Karpas-422 (cell line): ENCODE data around the gene USP5. TPM values are rescaled to one million over a fixed set of nuclear protein-coding genes. Genes with fewer than 3 reads are reported as not detected.

Source experiments
- DNase-seq: peaks from one replicate; pipeline ENCODE4 v3.0.0-alpha.2; 2015
- H2AFZ ChIP-seq: fragments of 200-600 bp; sonication (generic); 2 replicates; pipeline ENCODE4 v1.6.1; 2014; ENCODE audit warnings: antibody characterized with exemption, low read length, mixed read lengths
- H3K27ac ChIP-seq: fragments of 200-600 bp; sonication (generic); 2 replicates; pipeline ENCODE4 v1.5.1; 2014; ENCODE audit warnings: mild to moderate bottlenecking, low read length, moderate library complexity
- H3K27me3 ChIP-seq: fragments of 200-600 bp; sonication (generic); 2 replicates; pipeline ENCODE4 v1.6.1; 2014; ENCODE audit warnings: low read length, mixed read lengths
- H3K36me3 ChIP-seq: fragments of 200-600 bp; sonication (generic); 2 replicates; pipeline ENCODE4 v1.6.1; 2014; ENCODE audit warnings: low read length, mixed read lengths; ENCODE audit not compliant: insufficient read depth
- H3K4me1 ChIP-seq: fragments of 200-600 bp; sonication (generic); 2 replicates; pipeline ENCODE4 v1.6.1; 2014; ENCODE audit warnings: mild to moderate bottlenecking, low read length, mixed read lengths
- H3K4me2 ChIP-seq: fragments of 200-600 bp; sonication (generic); 2 replicates; pipeline ENCODE4 v1.6.1; 2014; ENCODE audit warnings: low read length, low read depth, mild to moderate bottlenecking; ENCODE audit not compliant: poor library complexity, severe bottlenecking
- H3K4me3 ChIP-seq: fragments of 200-600 bp; sonication (generic); 2 replicates; pipeline ENCODE4 v1.5.1; 2014; ENCODE audit warnings: mild to moderate bottlenecking, antibody characterized with exemption, low read length, mixed read lengths
- H3K79me2 ChIP-seq: fragments of 200-600 bp; sonication (generic); 2 replicates; pipeline ENCODE4 v1.6.1; 2014; ENCODE audit warnings: mild to moderate bottlenecking, low read length, mixed read lengths
- H3K9ac ChIP-seq: fragments of 200-600 bp; sonication (generic); 2 replicates; pipeline ENCODE4 v1.6.0; 2014; ENCODE audit warnings: low read length
- H3K9me2 ChIP-seq: fragments of 200-600 bp; sonication (generic), shearing (Covaris generic); replicated peaks from 2 replicates; pipeline ENCODE4 v1.6.0; 2014; ENCODE audit warnings: mild to moderate bottlenecking, low read length, moderate library complexity; ENCODE audit not compliant: insufficient read depth
- H3K9me3 ChIP-seq: fragments of 300-700, 200-600 bp; sonication (generic); 2 replicates; pipeline ENCODE4 v1.6.1; 2014; ENCODE audit warnings: low read length, mixed read lengths
- H4K20me1 ChIP-seq: fragments of 200-600 bp; sonication (generic); 2 replicates; pipeline ENCODE4 v1.6.1; 2014; ENCODE audit warnings: mild to moderate bottlenecking, antibody characterized with exemption, low read length, low read depth; ENCODE audit not compliant: insufficient read depth
- total RNA-seq: library from RNA; depleted of rRNA; stranded (reverse); fragments of >200 nt; shearing (Covaris generic); gene quantifications from 2 replicates; pipeline ENCODE4 v1.2.3, GENCODE V29; 2014; ENCODE audit warnings: low replicate concordance; rRNA removed

The USP5 gene, protein sequence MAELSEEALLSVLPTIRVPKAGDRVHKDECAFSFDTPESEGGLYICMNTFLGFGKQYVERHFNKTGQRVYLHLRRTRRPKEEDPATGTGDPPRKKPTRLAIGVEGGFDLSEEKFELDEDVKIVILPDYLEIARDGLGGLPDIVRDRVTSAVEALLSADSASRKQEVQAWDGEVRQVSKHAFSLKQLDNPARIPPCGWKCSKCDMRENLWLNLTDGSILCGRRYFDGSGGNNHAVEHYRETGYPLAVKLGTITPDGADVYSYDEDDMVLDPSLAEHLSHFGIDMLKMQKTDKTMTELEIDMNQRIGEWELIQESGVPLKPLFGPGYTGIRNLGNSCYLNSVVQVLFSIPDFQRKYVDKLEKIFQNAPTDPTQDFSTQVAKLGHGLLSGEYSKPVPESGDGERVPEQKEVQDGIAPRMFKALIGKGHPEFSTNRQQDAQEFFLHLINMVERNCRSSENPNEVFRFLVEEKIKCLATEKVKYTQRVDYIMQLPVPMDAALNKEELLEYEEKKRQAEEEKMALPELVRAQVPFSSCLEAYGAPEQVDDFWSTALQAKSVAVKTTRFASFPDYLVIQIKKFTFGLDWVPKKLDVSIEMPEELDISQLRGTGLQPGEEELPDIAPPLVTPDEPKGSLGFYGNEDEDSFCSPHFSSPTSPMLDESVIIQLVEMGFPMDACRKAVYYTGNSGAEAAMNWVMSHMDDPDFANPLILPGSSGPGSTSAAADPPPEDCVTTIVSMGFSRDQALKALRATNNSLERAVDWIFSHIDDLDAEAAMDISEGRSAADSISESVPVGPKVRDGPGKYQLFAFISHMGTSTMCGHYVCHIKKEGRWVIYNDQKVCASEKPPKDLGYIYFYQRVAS
- 36.9 and 66.6 TPM in 2 replicates for total RNA-seq

DNA sequence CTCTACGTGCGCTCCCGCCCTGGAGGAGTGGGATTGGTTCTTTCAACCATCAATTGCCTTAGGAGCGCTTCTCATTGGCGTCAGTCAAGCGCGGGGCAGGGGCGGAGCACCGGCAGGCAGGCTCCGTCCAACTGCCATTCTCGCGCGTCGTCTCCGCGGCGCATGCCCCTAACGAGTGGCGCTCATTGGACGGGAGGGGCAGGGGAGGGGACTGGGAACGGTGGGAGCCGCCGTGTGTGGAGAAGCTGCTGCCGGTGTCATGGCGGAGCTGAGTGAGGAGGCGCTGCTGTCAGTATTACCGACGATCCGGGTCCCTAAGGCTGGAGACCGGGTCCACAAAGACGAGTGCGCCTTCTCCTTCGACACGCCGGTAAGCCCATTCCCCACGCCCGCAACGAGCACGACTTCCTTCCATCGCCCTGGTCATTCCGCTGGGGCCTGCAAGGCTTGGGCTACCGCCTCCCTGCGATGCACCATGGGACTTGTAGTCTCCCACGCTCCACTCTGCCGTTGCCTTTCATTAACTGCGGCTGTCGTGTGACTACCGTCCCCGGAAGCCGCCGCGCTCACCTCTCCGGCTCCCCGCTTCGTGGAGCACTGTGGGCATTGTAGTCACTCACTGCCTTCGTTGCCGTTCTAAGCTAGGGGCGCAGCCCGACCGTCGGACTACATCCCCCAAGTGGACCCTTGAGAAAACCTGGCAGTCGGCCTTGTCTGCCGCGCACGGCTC lies at the start of gene USP5:
USP5 (plus strand) TSS at position 230 of the 730 bp plus-strand sequence; CDS start at position 260, 30 bp downstream.
- H3K27ac ChIP-seq, result peak within 1 kb of the TSS; percentile 86
- peak; percentile 99 for DNase-seq
- peaks cover 46% of the 10 kb centered on the region for H3K4me1 ChIP-seq
- H3K79me2 ChIP-seq, result peaks cover 52% of the 10 kb centered on the region
- H3K9me2 ChIP-seq, result no peaks in the 10 kb centered on the region
- peaks cover 15% of the 10 kb centered on the region for H3K36me3 ChIP-seq
- no peaks in the 10 kb centered on the region for H3K9me3 ChIP-seq
- peak within 1 kb of the TSS; percentile 6; the same call in 1 of the 2 replicates for H2AFZ ChIP-seq
- H3K9ac ChIP-seq, result peak within 1 kb of the TSS; percentile 88
- H3K4me3 ChIP-seq, result peak within 1 kb of the TSS; percentile 90
- peaks cover 6% of the 10 kb centered on the region; the same call in 1 of the 2 replicates for H4K20me1 ChIP-seq
- H3K4me2 ChIP-seq, result peak within 1 kb of the TSS; percentile 89
- H3K27me3 ChIP-seq, result no peaks in the 10 kb centered on the region

DNA sequence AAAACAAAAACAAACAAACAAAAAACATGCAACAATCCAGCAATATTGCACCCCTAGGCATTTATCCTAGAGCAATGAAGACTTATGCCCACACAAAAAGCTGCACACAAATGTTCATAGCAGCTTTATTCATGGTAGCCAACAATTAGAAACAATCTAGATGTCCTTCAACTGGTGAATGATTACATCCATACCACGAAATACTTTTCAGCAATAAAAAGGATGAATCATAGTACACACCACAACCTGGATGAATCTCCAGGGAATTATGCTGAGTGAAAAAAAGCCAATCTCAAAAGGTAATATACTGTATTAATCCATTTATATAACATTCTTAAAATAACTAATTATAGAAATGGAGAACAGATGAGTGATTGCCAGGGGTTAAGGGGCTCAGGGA lies 44.8 kb upstream of the USP5 start:
- no peak overlapping the region for H3K4me3 ChIP-seq
- H3K9me2 ChIP-seq, result no peaks in the 10 kb centered on the region
- H3K4me1 ChIP-seq, result no peaks in the 10 kb centered on the region
- no peaks in the 10 kb centered on the region for H3K79me2 ChIP-seq
- H3K4me2 ChIP-seq, result no peak overlapping the region
- H2AFZ ChIP-seq, result no peak overlapping the region
- no peak overlapping the region for H3K9ac ChIP-seq
- no peak for DNase-seq
- H3K36me3 ChIP-seq, result no peaks in the 10 kb centered on the region
- no peaks in the 10 kb centered on the region for H4K20me1 ChIP-seq
- no peaks in the 10 kb centered on the region for H3K27me3 ChIP-seq
- no peak overlapping the region for H3K27ac ChIP-seq
- no peaks in the 10 kb centered on the region for H3K9me3 ChIP-seq

DNA sequence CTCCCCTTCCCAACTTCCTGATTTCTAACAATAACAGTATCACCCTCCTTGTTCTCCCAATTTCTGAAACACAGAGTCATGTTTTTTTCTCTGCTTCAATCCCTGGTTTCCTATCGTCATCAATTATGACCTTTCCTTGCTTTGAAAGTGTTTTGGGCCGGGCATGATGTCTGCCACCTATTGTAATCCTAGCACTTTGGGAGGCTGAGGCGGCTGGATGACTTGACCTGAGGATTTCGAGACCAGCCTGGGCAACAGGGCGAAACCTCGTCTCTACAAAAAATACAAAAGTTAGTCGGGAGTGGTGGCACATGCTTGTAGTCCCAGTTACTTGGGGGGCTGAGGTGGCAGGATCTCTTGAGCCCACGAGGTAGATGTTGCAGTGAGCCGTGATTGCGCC lies 42.9 kb upstream of the USP5 start:
- Histone ChIP-seq H2AFZ (no peak overlapping the region), H3K36me3 (no peaks in the 10 kb centered on the region), H3K27me3 (no peaks in the 10 kb centered on the region), H4K20me1 (no peaks in the 10 kb centered on the region), H3K79me2 (no peaks in the 10 kb centered on the region), H3K4me3 (no peak overlapping the region), H3K9me2 (no peaks in the 10 kb centered on the region), H3K27ac (no peak overlapping the region), H3K4me1 (peaks cover 3% of the 10 kb centered on the region; the same call in 1 of the 2 replicates), H3K9ac (no peak overlapping the region), H3K9me3 (no peaks in the 10 kb centered on the region), H3K4me2 (no peak overlapping the region)
- DNase-seq, result no peak

DNA sequence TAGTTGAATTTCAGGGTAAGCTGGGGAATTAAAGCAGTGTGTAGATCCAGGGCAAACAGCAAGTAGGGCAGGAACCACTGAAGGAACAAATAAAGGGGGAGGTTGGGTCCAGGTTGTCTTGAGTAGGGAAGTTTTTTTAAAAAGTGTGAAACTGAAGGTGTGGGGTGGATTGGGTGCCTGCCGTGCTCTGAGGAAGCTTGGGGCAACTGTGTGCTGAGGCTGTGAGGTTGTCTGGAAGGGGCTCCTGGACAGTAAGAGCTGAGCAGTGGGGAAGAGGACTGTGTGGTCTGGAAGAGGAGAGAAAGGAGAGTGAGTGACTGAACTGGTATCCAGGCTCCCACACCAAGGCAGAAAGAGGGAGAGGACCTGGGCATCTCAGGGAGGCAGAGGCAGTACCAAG lies 41.2 kb upstream of the USP5 start:
- peaks cover 3% of the 10 kb centered on the region; the same call in 1 of the 2 replicates for H3K4me1 ChIP-seq
- no peak overlapping the region for H3K9ac ChIP-seq
- H3K9me2 ChIP-seq, result no peaks in the 10 kb centered on the region
- H3K36me3 ChIP-seq, result no peaks in the 10 kb centered on the region
- DNase-seq, result no peak
- no peaks in the 10 kb centered on the region for H3K79me2 ChIP-seq
- no peaks in the 10 kb centered on the region for H3K27me3 ChIP-seq
- no peak overlapping the region for H3K27ac ChIP-seq
- no peak overlapping the region for H3K4me2 ChIP-seq
- H2AFZ ChIP-seq, result 0 out of 2 replicates have a peak overlapping the region, but pooled peaks have one; percentile 23
- no peak overlapping the region for H3K4me3 ChIP-seq
- no peaks in the 10 kb centered on the region for H3K9me3 ChIP-seq
- H4K20me1 ChIP-seq, result no peaks in the 10 kb centered on the region

DNA sequence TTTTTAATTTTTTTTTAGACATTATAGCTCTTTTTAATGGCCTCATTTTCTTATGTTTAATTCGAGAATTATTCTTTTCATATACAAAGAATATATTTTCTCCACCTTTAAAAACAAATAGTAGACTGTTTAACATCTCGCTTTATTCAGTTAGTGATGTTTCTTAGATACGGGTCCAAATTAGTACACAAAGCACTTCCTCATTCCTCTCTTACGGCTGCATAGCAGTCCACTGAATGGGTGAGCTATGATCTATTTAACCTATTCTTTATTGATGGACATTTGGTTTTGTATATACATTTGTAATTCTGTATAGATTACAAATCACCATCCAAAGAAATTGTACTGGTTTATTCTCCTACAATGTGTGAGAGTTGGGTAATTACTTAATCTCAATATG lies 38.6 kb upstream of the USP5 start:
- no peak overlapping the region for H3K4me2 ChIP-seq
- H3K9me2 ChIP-seq, result no peaks in the 10 kb centered on the region
- H3K4me1 ChIP-seq, result peaks cover 3% of the 10 kb centered on the region; the same call in 1 of the 2 replicates
- no peak overlapping the region for H3K27ac ChIP-seq
- DNase-seq, result no peak
- H3K4me3 ChIP-seq, result no peak overlapping the region
- no peaks in the 10 kb centered on the region for H3K27me3 ChIP-seq
- H4K20me1 ChIP-seq, result no peaks in the 10 kb centered on the region
- no peak overlapping the region for H2AFZ ChIP-seq
- no peaks in the 10 kb centered on the region for H3K36me3 ChIP-seq
- no peaks in the 10 kb centered on the region for H3K9me3 ChIP-seq
- H3K79me2 ChIP-seq, result no peaks in the 10 kb centered on the region
- H3K9ac ChIP-seq, result no peak overlapping the region

DNA sequence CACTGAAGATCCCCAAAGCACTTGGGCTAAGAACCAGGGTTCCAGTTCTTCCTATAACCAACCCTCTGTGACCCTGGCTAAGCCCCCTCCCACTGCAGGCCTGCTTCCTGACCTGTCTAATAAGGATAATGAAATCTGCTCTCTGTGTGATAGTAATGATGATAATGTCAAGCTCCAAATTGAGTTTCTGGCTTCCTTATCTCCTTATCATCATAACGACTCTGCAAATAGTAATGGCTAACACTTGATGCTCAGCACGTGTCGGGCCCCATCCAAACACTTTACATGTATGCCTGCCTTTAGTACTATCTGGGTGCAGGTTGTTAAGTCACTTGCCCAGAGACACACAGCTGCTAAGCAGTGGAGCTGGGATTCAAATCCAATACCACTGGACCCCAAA lies 35.4 kb upstream of the USP5 start:
- Histone ChIP-seq H3K4me1 (peaks cover 10% of the 10 kb centered on the region; the same call in 1 of the 2 replicates), H3K27ac (no peak overlapping the region), H2AFZ (no peak overlapping the region), H3K9me2 (no peaks in the 10 kb centered on the region), H3K4me3 (no peak overlapping the region), H4K20me1 (no peaks in the 10 kb centered on the region), H3K4me2 (no peak overlapping the region), H3K9me3 (no peaks in the 10 kb centered on the region), H3K27me3 (no peaks in the 10 kb centered on the region), H3K9ac (no peak overlapping the region), H3K36me3 (no peaks in the 10 kb centered on the region), H3K79me2 (no peaks in the 10 kb centered on the region)
- no peak for DNase-seq

DNA sequence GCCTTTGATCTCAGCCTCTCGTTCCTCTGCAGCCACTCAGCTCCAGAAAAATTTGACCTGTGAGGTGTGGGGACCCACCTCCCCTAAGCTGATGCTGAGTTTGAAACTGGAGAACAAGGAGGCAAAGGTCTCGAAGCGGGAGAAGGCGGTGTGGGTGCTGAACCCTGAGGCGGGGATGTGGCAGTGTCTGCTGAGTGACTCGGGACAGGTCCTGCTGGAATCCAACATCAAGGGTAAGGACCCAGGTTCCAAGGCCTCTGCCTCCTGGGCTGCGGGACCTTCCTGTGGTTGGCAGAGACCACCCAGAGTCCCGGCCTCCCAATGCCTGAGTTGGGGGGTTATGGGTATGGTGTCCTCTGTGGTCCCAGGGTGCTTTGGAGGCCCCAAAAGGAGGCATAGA lies 34.9 kb upstream of the USP5 start:
- Histone ChIP-seq H2AFZ (no peak overlapping the region), H3K9me2 (no peaks in the 10 kb centered on the region), H4K20me1 (no peaks in the 10 kb centered on the region), H3K9me3 (no peaks in the 10 kb centered on the region), H3K4me3 (no peak overlapping the region), H3K27ac (no peak overlapping the region), H3K79me2 (no peaks in the 10 kb centered on the region), H3K4me2 (no peak overlapping the region), H3K4me1 (peaks cover 10% of the 10 kb centered on the region; the same call in 1 of the 2 replicates), H3K9ac (no peak overlapping the region), H3K27me3 (no peaks in the 10 kb centered on the region), H3K36me3 (no peaks in the 10 kb centered on the region)
- no peak for DNase-seq
